ENCODE measurements around the gene BIRC2.

- TF ChIP-seq POLR2AphosphoS5 (IDR thresholded peaks at IDR 0.05; ENCODE audit: low read depth, low read length) = no peak
- no peak for TF ChIP-seq GATA2 (CRISPR knock-in tag; IDR thresholded peaks at IDR 0.05)
- TF ChIP-seq MEF2A (IDR thresholded peaks at IDR 0.05; ENCODE audit: borderline replicate concordance, low read depth) = no peak
Measured at GRCh38 chr11:102414559-102414958, 67.5 kb downstream of the BIRC2 start.
